Cardiac muscle cell (in vitro differentiated cells and primary cell): ENCODE measurements around the gene C6orf136. TPM values are rescaled to one million over a fixed set of nuclear protein-coding genes. Genes with fewer than 3 reads are reported as not detected.
"Not testable (repeated sequence)": the region's sequence is repeated elsewhere in the genome, so short reads cannot be mapped to it uniquely, and the experiment has no call there.

Source experiments
- DNase-seq, 2 donors: peaks; one replicate each; pipeline versions ENCODE4 v3.0.0 to v3.0.0-alpha.2; 2010 to 2017; ENCODE audit warnings: low read depth in 1 of 2, low spot score in 1 of 2
- H3K27ac ChIP-seq: fragments of 200-600 bp; sonication (generic); 2 replicates; pipeline ENCODE4 v1.5.1; 2016
- H3K27me3 ChIP-seq: fragments of 200-600 bp; sonication (generic); 2 replicates; pipeline ENCODE4 v1.6.0; 2016; ENCODE audit warnings: control low read depth
- H3K36me3 ChIP-seq: fragments of 200-600 bp; sonication (generic); 2 replicates; pipeline ENCODE4 v1.5.1; 2016; ENCODE audit warnings: control low read depth
- H3K4me1 ChIP-seq: fragments of 200-600 bp; sonication (generic); 2 replicates; pipeline ENCODE4 v1.8.1; 2017; ENCODE audit warnings: low read depth, mild to moderate bottlenecking, mixed run types
- H3K4me3 ChIP-seq: fragments of 200-600 bp; sonication (generic); 2 replicates; pipeline ENCODE4 v1.5.1; 2016; ENCODE audit warnings: mild to moderate bottlenecking
- H3K9me3 ChIP-seq: fragments of 200-600 bp; sonication (generic); 2 replicates; pipeline ENCODE4 v1.5.1; 2017; ENCODE audit warnings: low read depth, mild to moderate bottlenecking, control low read depth
- CTCF ChIP-seq: IDR thresholded peaks from 2 replicates; pipeline ENCODE4 v1.5.1; 2012; ENCODE audit warnings: low read depth, mild to moderate bottlenecking, low read length
- polyA plus RNA-seq: library from polyadenylated mRNA; unstranded; fragments of >200 nt; fragmentation: Nextera tagmentation; extraction: Ambion mirVana; gene quantifications from 2 replicates; pipeline ENCODE4 v1.2.1, GENCODE V29; 2016
- total RNA-seq: library from RNA; depleted of rRNA; stranded (reverse); fragments of >200 nt; gene quantifications from 2 replicates; pipeline ENCODE4 v1.2.3, GENCODE V29; 2016

C6orf136 gene
- 27.5 and 28.5 TPM in 2 replicates for total RNA-seq
- 31.7 and 40.1 TPM in 2 replicates for polyA plus RNA-seq

GRCh38 chr6:30646450-30647241, at the start of gene C6orf136:
TSS of gene C6orf136 (plus strand) at chr6:30647133. CDS start at chr6:30647232, 99 bp downstream.
- Histone ChIP-seq H3K27ac (peak within 1 kb of the TSS; percentile 83), H3K4me1 (peaks cover 7% of the 10 kb centered on the region), H3K27me3 (no peaks in the 10 kb centered on the region), H3K4me3 (peak within 1 kb of the TSS; percentile 64), H3K9me3 (no peaks in the 10 kb centered on the region), H3K36me3 (peaks cover 10% of the 10 kb centered on the region)
- TF ChIP-seq CTCF = no peak
- DNase-seq = peak; percentile 93 to 95

- peak overlapping the region; percentile 12 for H3K27ac ChIP-seq
- DNase-seq = peak; percentile 80 to 86
- H3K4me1 ChIP-seq, H3K4me3 ChIP-seq, H3K9me3 ChIP-seq, H3K27me3 ChIP-seq: not testable (repeated sequence)
- peak; percentile 78 for TF ChIP-seq CTCF
- H3K36me3 ChIP-seq = peaks cover 19% of the 10 kb centered on the region
Measured at GRCh38 chr6:30597315-30598144, 49.4 kb upstream of the C6orf136 start.

- Histone ChIP-seq H3K9me3 (no peaks in the 10 kb centered on the region), H3K27me3 (no peaks in the 10 kb centered on the region), H3K4me1 (no peaks in the 10 kb centered on the region), H3K4me3 (no peak overlapping the region), H3K27ac (peak overlapping the region; percentile 62), H3K36me3 (peaks cover 34% of the 10 kb centered on the region)
- DNase-seq = no peak
- no peak for TF ChIP-seq CTCF
Measured at GRCh38 chr6:30598912-30599624, 47.9 kb upstream of the C6orf136 start.

- DNase-seq = no peak
- Histone ChIP-seq H3K9me3 (no peaks in the 10 kb centered on the region), H3K4me1 (no peaks in the 10 kb centered on the region), H3K4me3 (no peak overlapping the region), H3K36me3 (peaks cover 38% of the 10 kb centered on the region), H3K27me3 (no peaks in the 10 kb centered on the region), H3K27ac (peak overlapping the region; percentile 59)
- no peak for TF ChIP-seq CTCF
Measured at GRCh38 chr6:30599625-30600324, 47.2 kb upstream of the C6orf136 start.

GRCh38 chr6:30600451-30600961, 46.4 kb upstream of the C6orf136 start:
- H3K4me3 ChIP-seq = no peak overlapping the region
- peak in 1 of 2 donors; percentile 68 for DNase-seq
- TF ChIP-seq CTCF = no peak
- peak overlapping the region; percentile 59 for H3K27ac ChIP-seq
- H3K4me1 ChIP-seq = no peaks in the 10 kb centered on the region
- no peaks in the 10 kb centered on the region for H3K27me3 ChIP-seq
- no peaks in the 10 kb centered on the region for H3K9me3 ChIP-seq
- peaks cover 45% of the 10 kb centered on the region for H3K36me3 ChIP-seq
